Measurements from ENCODE around the gene NPHP3. TPM values are rescaled to one million over a fixed set of nuclear protein-coding genes. Genes with fewer than 3 reads are reported as not detected.
A peak's percentile ranks its signal among the peaks of the same experiment; 100 is the strongest.

Gene NPHP3
- total RNA-seq (10 to 100 TPM; 40.9 to 41.2 TPM), polyA plus RNA-seq (ENCODE audit: insufficient read depth, low read depth, low replicate concordance) (17.7 TPM)
- long read RNA-seq, donor 1, partial matches to known transcripts: 9 of 10 reads
- long read RNA-seq, donor 1, other reads (novel, unspliced or antisense): 0 of 10 reads
- long read RNA-seq, donor 2: 0 reads

GRCh38 chr3:132722165-132723023 is at the start of gene NPHP3:
NPHP3 (minus strand) TSS chr3:132722409; CDS start chr3:132722355, 54 bp downstream.
- H3K4me1 ChIP-seq: peaks cover 14% of the 10 kb centered on the region
- H3K9me3 ChIP-seq: no peaks in the 10 kb centered on the region
- no peaks in the 10 kb centered on the region for H3K36me3 ChIP-seq (ENCODE audit: low read depth, missing control alignments)
- WGBS, 2 donors: 1 to 2% methylated on average over 13 to 56 of the region's 96 CpGs
- DNase-seq: peak; percentile 98
- peak within 1 kb of the TSS; percentile 80 to 94 for H3K27ac ChIP-seq
- intact Hi-C loops (cut with DNase I; ENCODE audit: low total_unique reads): no loop called here
- peak within 1 kb of the TSS; percentile 80 to 83 for H3K4me3 ChIP-seq
- no peaks in the 10 kb centered on the region for H3K27me3 ChIP-seq
- TF ChIP-seq CTCF (IDR thresholded peaks at IDR 0.05) (no peak), POLR2A (IDR thresholded peaks at IDR 0.05) (no peak)

- Histone ChIP-seq H3K27me3 (no peaks in the 10 kb centered on the region), H3K27ac (no peak overlapping the region), H3K9me3 (no peaks in the 10 kb centered on the region), H3K4me1 (no peaks in the 10 kb centered on the region), H3K4me3 (no peak overlapping the region), H3K36me3 (ENCODE audit: low read depth, missing control alignments) (no peaks in the 10 kb centered on the region)
- intact Hi-C loops (cut with DNase I; ENCODE audit: low total_unique reads): no loop called here
- 70 to 78% methylated on average over 2 of the region's 2 CpGs for WGBS, 2 donors
- no peak for DNase-seq
- TF ChIP-seq POLR2A (IDR thresholded peaks at IDR 0.05) (no peak), CTCF (IDR thresholded peaks at IDR 0.05) (no peak)
Observed at GRCh38 chr3:132758740-132759139, 36.5 kb upstream of the NPHP3 start.

- no peaks in the 10 kb centered on the region for H3K27me3 ChIP-seq
- no peak overlapping the region for H3K27ac ChIP-seq
- H3K4me1 ChIP-seq: no peaks in the 10 kb centered on the region
- TF ChIP-seq CTCF (IDR thresholded peaks at IDR 0.05): no peak
- TF ChIP-seq POLR2A (IDR thresholded peaks at IDR 0.05): no peak
- H3K4me3 ChIP-seq: no peak overlapping the region
- 82 to 87% methylated on average over 3 of the region's 3 CpGs for WGBS, 2 donors
- no peaks in the 10 kb centered on the region for H3K36me3 ChIP-seq (ENCODE audit: low read depth, missing control alignments)
- intact Hi-C loops (cut with DNase I; ENCODE audit: low total_unique reads): no loop called here
- DNase-seq: no peak
- no peaks in the 10 kb centered on the region for H3K9me3 ChIP-seq
Observed at GRCh38 chr3:132756108-132756650, 34.0 kb upstream of the NPHP3 start.

GRCh38 chr3:132753946-132754345 is 31.7 kb upstream of the NPHP3 start:
- H3K4me1 ChIP-seq: no peaks in the 10 kb centered on the region
- H3K27me3 ChIP-seq: no peaks in the 10 kb centered on the region
- intact Hi-C loops (cut with DNase I; ENCODE audit: low total_unique reads): no loop called here
- TF ChIP-seq POLR2A (IDR thresholded peaks at IDR 0.05) (no peak), CTCF (IDR thresholded peaks at IDR 0.05) (no peak)
- no peak overlapping the region for H3K27ac ChIP-seq
- H3K36me3 ChIP-seq (ENCODE audit: low read depth, missing control alignments): no peaks in the 10 kb centered on the region
- DNase-seq: no peak
- H3K9me3 ChIP-seq: no peaks in the 10 kb centered on the region
- H3K4me3 ChIP-seq: no peak overlapping the region

All from testis (tissue), 5 donors.